Endothelial cell of umbilical vein (primary cell): ENCODE measurements around the gene PRRX2. TPM values are rescaled to one million over a fixed set of nuclear protein-coding genes. Genes with fewer than 3 reads are reported as not detected.

Experiments used
- BruUV-seq: library from RNA; stranded (reverse); fragments of 400-500 nt; replicated peaks from 2 replicates; lab custom pipeline; 2021; lab: Mats Ljungman, UMichigan
- CTCF ChIA-PET: fragments of 300-600, 350-600 bp; sonication (Branson Sonifier 250); formaldehyde crosslinking; loops from one replicate; lab custom pipeline; 2021; ENCODE audit warnings: antibody characterized with exemption, inconsistent platforms; lab: Charles Lee
- POLR2A ChIA-PET: fragments of 300-600, 350-600 bp; sonication (Branson Sonifier 250); formaldehyde crosslinking; loops from one replicate; lab custom pipeline; 2021; ENCODE audit warnings: antibody characterized with exemption, inconsistent platforms; lab: Charles Lee
- DNase-seq: peaks from one replicate; pipeline ENCODE4 v3.0.0-alpha.2; 2011; ENCODE audit warnings: low read depth, low spot score
- FAIRE-seq: peaks from 2 replicates; lab custom pipeline; 2011; peaks lifted over from hg19 to GRCh38; lab: Jason Lieb, UNC
- H2AFZ ChIP-seq: 2 replicates; pipeline ENCODE4 v1.6.0; 2012; ENCODE audit warnings: low read depth, low read length, control low read depth, inconsistent platforms
- H3K27ac ChIP-seq: 2 replicates; pipeline ENCODE4 v1.5.1; 2011; ENCODE audit warnings: low read depth, mild to moderate bottlenecking, control low read depth, low read length, moderate library complexity; ENCODE audit not compliant: insufficient read depth
- H3K27me3 ChIP-seq, 2 experiments: 2 replicates each; pipeline versions ENCODE4 v1.6.0 to v1.6.1; 2011; ENCODE audit warnings: low read length in 2 of 2, mixed read lengths in 1 of 2; ENCODE audit not compliant: control insufficient read depth in 2 of 2, insufficient read depth in 2 of 2
- H3K36me3 ChIP-seq, 2 experiments: 2 replicates in 1 of 2; 3 replicates in 1 of 2; pipeline ENCODE4 v1.5.1; 2011; ENCODE audit warnings: low read length in 2 of 2, mild to moderate bottlenecking in 1 of 2, moderate library complexity in 1 of 2; ENCODE audit not compliant: control insufficient read depth in 2 of 2, insufficient read depth in 2 of 2; ENCODE audit errors: extremely low read depth in 1 of 2
- H3K4me1 ChIP-seq: 3 replicates; pipeline ENCODE4 v1.5.1; 2011; ENCODE audit warnings: mild to moderate bottlenecking, low read length; ENCODE audit not compliant: control insufficient read depth, insufficient read depth; ENCODE audit errors: extremely low read depth
- H3K4me2 ChIP-seq: 2 replicates; pipeline ENCODE4 v1.6.1; 2011; ENCODE audit warnings: low read length, control low read depth, mixed read lengths; ENCODE audit not compliant: insufficient read depth
- H3K4me3 ChIP-seq, 3 experiments: fragments of 200-600 bp in 1 of 3; sonication (generic), shearing (Covaris generic) in 1 of 3; replicated peaks in 1 of 3; 2 replicates each; pipeline ENCODE4 v1.5.1; 2011 to 2016; ENCODE audit warnings: control low read depth in 3 of 3, low read length in 3 of 3, mild to moderate bottlenecking in 2 of 3, inconsistent platforms in 1 of 3, low read depth in 1 of 3, moderate library complexity in 1 of 3; ENCODE audit not compliant: insufficient read depth in 1 of 3
- H3K79me2 ChIP-seq: 2 replicates; pipeline ENCODE4 v1.6.0; 2012; ENCODE audit warnings: low read length, inconsistent platforms; ENCODE audit not compliant: control insufficient read depth, insufficient read depth
- H3K9ac ChIP-seq: replicated peaks from 2 replicates; pipeline ENCODE3; 2011; ENCODE audit warnings: low read length, control low read depth; ENCODE audit not compliant: insufficient read depth; ENCODE audit errors: extremely low read depth
- H3K9me1 ChIP-seq: replicated peaks from 3 replicates; pipeline ENCODE4 v1.6.0; 2011; ENCODE audit warnings: mild to moderate bottlenecking, low read length; ENCODE audit not compliant: control insufficient read depth, insufficient read depth; ENCODE audit errors: extremely low read depth
- H3K9me3 ChIP-seq: replicated peaks from 2 replicates; pipeline ENCODE4 v1.5.1; 2012; ENCODE audit warnings: low read length, inconsistent platforms; ENCODE audit not compliant: control insufficient read depth, insufficient read depth
- H4K20me1 ChIP-seq: replicated peaks from 2 replicates; pipeline ENCODE3; 2011; ENCODE audit warnings: mild to moderate bottlenecking, low read length; ENCODE audit not compliant: control insufficient read depth, insufficient read depth; ENCODE audit errors: extremely low read depth
- EZH2 ChIP-seq: IDR thresholded peaks from 2 replicates; pipeline ENCODE4 v1.6.1; 2012; ENCODE audit warnings: borderline replicate concordance, low read depth, mild to moderate bottlenecking, moderate library complexity, low read length, inconsistent platforms; ENCODE audit not compliant: severe bottlenecking
- FOS ChIP-seq: IDR thresholded peaks from 2 replicates; pipeline ENCODE4 v1.6.1; 2011; ENCODE audit warnings: mild to moderate bottlenecking, low read length, moderate library complexity, borderline replicate concordance; ENCODE audit not compliant: insufficient read depth
- GATA2 ChIP-seq: IDR thresholded peaks from 2 replicates; pipeline ENCODE4 v1.7.0; 2011; ENCODE audit warnings: low read depth, mild to moderate bottlenecking, moderate library complexity, mixed read lengths, low read length; ENCODE audit not compliant: insufficient read length, insufficient read depth
- JUN ChIP-seq: IDR thresholded peaks from 2 replicates; pipeline ENCODE4 v1.6.1; 2011; ENCODE audit warnings: borderline replicate concordance, low read depth; ENCODE audit not compliant: insufficient read length, insufficient read depth
- MYC ChIP-seq: IDR thresholded peaks from one replicate; pipeline ENCODE4 v1.6.1; 2011; ENCODE audit warnings: mild to moderate bottlenecking, low read depth, low read length
- POLR2A ChIP-seq: IDR thresholded peaks from 2 replicates; pipeline ENCODE4 v1.6.1; 2012; ENCODE audit warnings: low read depth, mild to moderate bottlenecking, control low read depth, low read length
- POLR2AphosphoS5 ChIP-seq: IDR thresholded peaks from 2 replicates; pipeline ENCODE4 v1.6.1; 2012; ENCODE audit warnings: low read depth, mild to moderate bottlenecking, control low read depth, low read length, moderate library complexity; ENCODE audit not compliant: insufficient read depth
- dilution Hi-C: fragments of 300-500 bp; cut with MboI; formaldehyde crosslinking; loops from one replicate; pipeline ENCODE4 v1.15.0; 2019; ENCODE audit warnings: low sequenced_read_pairs; ENCODE audit not compliant: extremely low pct_ligation_motif_present
- intact Hi-C: fragments of 100-400 bp; cut with micrococcal nuclease; formaldehyde crosslinking; loops from one replicate; pipeline ENCODE4 v1.10.0; 2022
- polyA plus RNA-seq, 4 experiments: library from polyadenylated mRNA; depleted of rRNA in 3 of 4; stranded (reverse) in 3 of 4; unstranded in 1 of 4; fragments of >200 nt; gene quantifications; 2 replicates each; pipeline versions ENCODE4 v1.2.1 to v1.2.3, GENCODE V29; 2011 to 2012; ENCODE audit warnings: missing spikeins in 1 of 4
- total RNA-seq: library from RNA; stranded (reverse); gene quantifications from 2 replicates; pipeline ENCODE4 v1.2.3, GENCODE V29; 2021
- TF ChIP-seq, protein P1 (sequence below): IDR thresholded peaks from 2 replicates; pipeline ENCODE4 v1.6.1; 2011; ENCODE audit not compliant: insufficient read depth, insufficient read length
- TF ChIP-seq, protein P2 (sequence below), 2 donors: IDR thresholded peaks; 1 replicate in 1 of 2; 2 replicates in 1 of 2; pipeline ENCODE4 v1.5.1; 2011; ENCODE audit warnings: low read length in 2 of 2, mild to moderate bottlenecking in 2 of 2, moderate library complexity in 2 of 2, control low read depth in 1 of 2, inconsistent platforms in 1 of 2, low read depth in 1 of 2; ENCODE audit not compliant: insufficient read depth in 1 of 2; ENCODE audit errors: extremely low read depth in 1 of 2

PRRX2 gene
- total and polyA plus RNA-seq, 2 donors (not counting 3 experiments of a cell fraction or from before 2014, with no cell fraction given): 0.19 to 0.77 TPM

DNA sequence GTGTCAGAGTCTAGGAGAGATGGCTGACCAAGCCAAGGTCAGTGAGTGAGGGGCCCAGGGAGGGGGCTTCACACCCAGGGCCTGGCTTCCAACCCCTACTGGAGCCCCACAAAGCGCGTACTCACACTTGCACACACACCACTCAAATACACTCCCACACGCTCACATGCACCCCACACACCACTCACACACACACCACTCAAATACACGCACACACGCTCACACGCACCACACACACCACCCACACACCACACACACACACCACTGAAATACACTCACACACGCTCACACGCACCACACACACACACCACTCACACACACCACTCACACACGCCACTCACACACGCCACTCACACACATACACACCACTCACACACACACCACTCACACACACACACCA is 17.8 kb upstream of the PRRX2 start:
- intact Hi-C loops (no loop called here), dilution Hi-C loops (no loop called here)
- DNase-seq (no peak), FAIRE-seq (no peak)
- H3K4me1 ChIP-seq: no peaks in the 10 kb centered on the region
- no peaks in the 10 kb centered on the region for H3K36me3 ChIP-seq
- no peak overlapping the region for H3K9ac ChIP-seq
- CTCF ChIA-PET: interaction anchor here (1.3 kb wide), 1 partner anchor 90 kb away, joined by 3 read pairs; no protein-coding TSS in a partner anchor
- TF ChIP-seq JUN (no peak), EZH2 (no peak), GATA2 (no peak), MYC (no peak)
- TF ChIP-seq, protein P1, sequence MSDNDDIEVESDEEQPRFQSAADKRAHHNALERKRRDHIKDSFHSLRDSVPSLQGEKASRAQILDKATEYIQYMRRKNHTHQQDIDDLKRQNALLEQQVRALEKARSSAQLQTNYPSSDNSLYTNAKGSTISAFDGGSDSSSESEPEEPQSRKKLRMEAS: no peak
- H3K27me3 ChIP-seq: no peaks in the 10 kb centered on the region
- H2AFZ ChIP-seq: no peak overlapping the region
- no peak overlapping the region for H3K4me2 ChIP-seq
- no peak overlapping the region for H3K27ac ChIP-seq
- no peaks in the 10 kb centered on the region for H3K9me1 ChIP-seq
- no peaks in the 10 kb centered on the region for H3K9me3 ChIP-seq
- BruUV-seq: no TSS peak
- no peaks in the 10 kb centered on the region for H4K20me1 ChIP-seq
- H3K4me3 ChIP-seq: no peak overlapping the region
- POLR2A ChIA-PET: no interaction called here
- no peaks in the 10 kb centered on the region for H3K79me2 ChIP-seq

DNA sequence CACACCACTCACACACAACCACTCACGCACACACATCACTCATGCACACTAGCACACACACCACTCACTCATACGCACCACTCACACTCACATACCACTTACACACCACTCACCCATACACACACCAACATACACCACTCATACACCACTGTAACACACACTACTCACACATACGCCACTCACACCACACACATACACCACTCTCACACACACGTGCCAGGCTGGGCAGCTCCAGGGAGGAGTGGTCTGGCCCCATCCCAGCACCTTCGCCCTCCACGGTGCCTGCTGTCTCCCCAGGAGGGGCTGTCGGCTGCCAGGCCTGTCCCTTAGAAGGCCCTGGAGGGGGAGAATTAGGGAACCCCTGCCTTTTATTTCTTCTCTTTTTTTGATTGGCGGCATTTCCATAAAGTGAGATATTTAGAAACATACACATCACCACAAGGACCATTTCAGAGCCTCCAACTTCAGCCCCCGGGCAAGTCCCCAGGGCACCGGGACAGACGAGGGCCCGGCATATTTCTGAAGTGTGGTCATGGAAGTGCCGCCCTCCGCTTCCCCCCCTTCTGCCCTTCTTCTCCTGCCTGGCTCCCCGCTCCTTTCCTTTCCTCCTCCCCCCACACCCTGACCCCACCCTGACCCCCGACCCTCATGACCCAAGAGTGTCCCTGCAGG is 17.2 kb upstream of the PRRX2 start:
- H3K36me3 ChIP-seq: no peaks in the 10 kb centered on the region
- intact Hi-C loops (no loop called here), dilution Hi-C loops (no loop called here)
- TF ChIP-seq EZH2 (no peak), GATA2 (no peak), POLR2A (no peak), POLR2AphosphoS5 (no peak), MYC (no peak), FOS (no peak), JUN (no peak)
- TF ChIP-seq, protein P1: no peak
- TF ChIP-seq, protein P2, sequence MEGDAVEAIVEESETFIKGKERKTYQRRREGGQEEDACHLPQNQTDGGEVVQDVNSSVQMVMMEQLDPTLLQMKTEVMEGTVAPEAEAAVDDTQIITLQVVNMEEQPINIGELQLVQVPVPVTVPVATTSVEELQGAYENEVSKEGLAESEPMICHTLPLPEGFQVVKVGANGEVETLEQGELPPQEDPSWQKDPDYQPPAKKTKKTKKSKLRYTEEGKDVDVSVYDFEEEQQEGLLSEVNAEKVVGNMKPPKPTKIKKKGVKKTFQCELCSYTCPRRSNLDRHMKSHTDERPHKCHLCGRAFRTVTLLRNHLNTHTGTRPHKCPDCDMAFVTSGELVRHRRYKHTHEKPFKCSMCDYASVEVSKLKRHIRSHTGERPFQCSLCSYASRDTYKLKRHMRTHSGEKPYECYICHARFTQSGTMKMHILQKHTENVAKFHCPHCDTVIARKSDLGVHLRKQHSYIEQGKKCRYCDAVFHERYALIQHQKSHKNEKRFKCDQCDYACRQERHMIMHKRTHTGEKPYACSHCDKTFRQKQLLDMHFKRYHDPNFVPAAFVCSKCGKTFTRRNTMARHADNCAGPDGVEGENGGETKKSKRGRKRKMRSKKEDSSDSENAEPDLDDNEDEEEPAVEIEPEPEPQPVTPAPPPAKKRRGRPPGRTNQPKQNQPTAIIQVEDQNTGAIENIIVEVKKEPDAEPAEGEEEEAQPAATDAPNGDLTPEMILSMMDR (IDR thresholded peaks at IDR 0.05; ENCODE audit: extremely low read depth in 1 of 2, insufficient read depth in 1 of 2, low read depth in 1 of 2, low read length in 2 of 2): no peak
- no peak overlapping the region for H3K9ac ChIP-seq
- no peaks in the 10 kb centered on the region for H4K20me1 ChIP-seq
- H3K9me1 ChIP-seq: no peaks in the 10 kb centered on the region
- no peak overlapping the region for H3K27ac ChIP-seq
- no peak overlapping the region for H3K4me2 ChIP-seq
- POLR2A ChIA-PET: no interaction called here
- no TSS peak for BruUV-seq
- FAIRE-seq: no peak
- H2AFZ ChIP-seq: no peak overlapping the region
- H3K79me2 ChIP-seq: no peaks in the 10 kb centered on the region
- H3K4me3 ChIP-seq: no peak overlapping the region
- DNase-seq: no peak
- H3K4me1 ChIP-seq: no peaks in the 10 kb centered on the region
- CTCF ChIA-PET: interaction anchor here (1.3 kb wide), 1 partner anchor 89 kb away, joined by 3 read pairs; no protein-coding TSS in a partner anchor
- H3K27me3 ChIP-seq: no peaks in the 10 kb centered on the region
- no peaks in the 10 kb centered on the region for H3K9me3 ChIP-seq
